C4-2B (cell line): ENCODE results near the gene GAS2L2.

Experiments
- ZFX ChIP-seq: fragments of 450-650 bp; IDR thresholded peaks from 2 replicates; pipeline ENCODE4 v1.6.1; 2017
- TF ChIP-seq, protein P1 (sequence below): fragments of 450-650 bp; conservative IDR thresholded peaks from 2 replicates; pipeline ENCODE4 v1.5.1; 2017; ENCODE audit warnings: mild to moderate bottlenecking

DNA sequence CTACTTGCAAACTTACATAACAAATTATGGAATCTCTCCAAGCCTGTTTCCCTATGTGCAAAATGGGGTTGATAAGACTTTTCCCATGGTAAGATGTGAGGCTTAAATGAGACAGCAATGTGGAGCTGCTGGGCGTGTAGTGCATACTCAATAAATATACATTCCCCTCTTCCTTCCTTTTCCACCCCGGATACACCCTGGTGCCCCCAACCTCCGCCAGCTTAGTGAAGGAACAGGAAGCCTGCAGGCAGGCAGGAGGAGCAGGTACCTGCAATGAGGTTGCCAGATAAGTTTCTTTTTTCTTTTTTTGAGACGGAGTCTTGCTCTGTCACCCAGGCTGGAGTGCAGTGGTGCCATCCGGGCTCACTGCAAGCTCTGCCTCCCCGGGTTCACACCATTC, 22.5 kb upstream of the GAS2L2 start:
- TF ChIP-seq, protein P1, sequence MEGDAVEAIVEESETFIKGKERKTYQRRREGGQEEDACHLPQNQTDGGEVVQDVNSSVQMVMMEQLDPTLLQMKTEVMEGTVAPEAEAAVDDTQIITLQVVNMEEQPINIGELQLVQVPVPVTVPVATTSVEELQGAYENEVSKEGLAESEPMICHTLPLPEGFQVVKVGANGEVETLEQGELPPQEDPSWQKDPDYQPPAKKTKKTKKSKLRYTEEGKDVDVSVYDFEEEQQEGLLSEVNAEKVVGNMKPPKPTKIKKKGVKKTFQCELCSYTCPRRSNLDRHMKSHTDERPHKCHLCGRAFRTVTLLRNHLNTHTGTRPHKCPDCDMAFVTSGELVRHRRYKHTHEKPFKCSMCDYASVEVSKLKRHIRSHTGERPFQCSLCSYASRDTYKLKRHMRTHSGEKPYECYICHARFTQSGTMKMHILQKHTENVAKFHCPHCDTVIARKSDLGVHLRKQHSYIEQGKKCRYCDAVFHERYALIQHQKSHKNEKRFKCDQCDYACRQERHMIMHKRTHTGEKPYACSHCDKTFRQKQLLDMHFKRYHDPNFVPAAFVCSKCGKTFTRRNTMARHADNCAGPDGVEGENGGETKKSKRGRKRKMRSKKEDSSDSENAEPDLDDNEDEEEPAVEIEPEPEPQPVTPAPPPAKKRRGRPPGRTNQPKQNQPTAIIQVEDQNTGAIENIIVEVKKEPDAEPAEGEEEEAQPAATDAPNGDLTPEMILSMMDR: no peak
- TF ChIP-seq ZFX: no peak
